Measurements from ENCODE around the gene KIRREL1.

The KIRREL1 gene

DNA sequence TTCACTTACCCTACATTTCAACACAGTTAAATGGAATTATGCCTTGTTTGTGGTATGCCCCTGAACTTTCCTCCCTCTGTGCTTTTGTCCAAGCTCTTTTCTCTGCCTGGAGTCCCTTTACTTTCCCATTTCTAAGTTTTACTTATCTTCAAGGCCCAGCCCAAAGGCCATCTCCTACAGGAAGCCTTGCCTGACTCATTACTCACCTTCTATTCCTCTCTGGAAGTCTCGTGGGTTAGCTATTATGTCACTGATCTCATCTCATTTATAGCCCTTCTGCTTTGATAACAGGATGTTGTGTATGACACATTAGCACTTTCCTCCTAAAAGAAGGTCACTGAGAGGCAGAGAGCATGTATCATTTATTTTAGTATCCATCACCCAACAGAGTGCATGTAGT lies 108.5 kb downstream of the KIRREL1 start:
- TF ChIP-seq ZNF70 (CRISPR knock-in tag; IDR thresholded peaks at IDR 0.05): no peak
- TF ChIP-seq, protein P1, sequence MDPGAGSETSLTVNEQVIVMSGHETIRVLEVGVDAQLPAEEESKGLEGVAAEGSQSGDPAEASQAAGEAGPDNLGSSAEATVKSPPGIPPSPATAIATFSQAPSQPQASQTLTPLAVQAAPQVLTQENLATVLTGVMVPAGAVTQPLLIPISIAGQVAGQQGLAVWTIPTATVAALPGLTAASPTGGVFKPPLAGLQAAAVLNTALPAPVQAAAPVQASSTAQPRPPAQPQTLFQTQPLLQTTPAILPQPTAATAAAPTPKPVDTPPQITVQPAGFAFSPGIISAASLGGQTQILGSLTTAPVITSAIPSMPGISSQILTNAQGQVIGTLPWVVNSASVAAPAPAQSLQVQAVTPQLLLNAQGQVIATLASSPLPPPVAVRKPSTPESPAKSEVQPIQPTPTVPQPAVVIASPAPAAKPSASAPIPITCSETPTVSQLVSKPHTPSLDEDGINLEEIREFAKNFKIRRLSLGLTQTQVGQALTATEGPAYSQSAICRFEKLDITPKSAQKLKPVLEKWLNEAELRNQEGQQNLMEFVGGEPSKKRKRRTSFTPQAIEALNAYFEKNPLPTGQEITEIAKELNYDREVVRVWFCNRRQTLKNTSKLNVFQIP (CRISPR knock-in tag; IDR thresholded peaks at IDR 0.05; ENCODE audit: borderline replicate concordance, low read depth): no peak
- TF ChIP-seq ARNTL (CRISPR knock-in tag; IDR thresholded peaks at IDR 0.05; ENCODE audit: borderline replicate concordance, low read depth): no peak
- TF ChIP-seq CSDC2 (CRISPR knock-in tag; IDR thresholded peaks at IDR 0.05): no peak
- no peak for TF ChIP-seq TOX (CRISPR knock-in tag; IDR thresholded peaks at IDR 0.05; ENCODE audit: borderline replicate concordance)
- no peak for TF ChIP-seq TCF4 (CRISPR knock-in tag; IDR thresholded peaks at IDR 0.05; ENCODE audit: borderline replicate concordance)
- no peak for TF ChIP-seq RARB (CRISPR knock-in tag; IDR thresholded peaks at IDR 0.05)
- TF ChIP-seq ZNF8 (CRISPR knock-in tag; IDR thresholded peaks at IDR 0.05): no peak
- TF ChIP-seq ZNF565 (CRISPR knock-in tag; conservative IDR thresholded peaks at IDR 0.05; ENCODE audit: low read depth): no peak
- TF ChIP-seq BACH2 (CRISPR knock-in tag; IDR thresholded peaks at IDR 0.05; ENCODE audit: borderline replicate concordance): no peak
- no peak for TF ChIP-seq PPARA (CRISPR knock-in tag; IDR thresholded peaks at IDR 0.05; ENCODE audit: borderline replicate concordance)
- TF ChIP-seq ZFP30 (CRISPR knock-in tag; IDR thresholded peaks at IDR 0.05): no peak
- TF ChIP-seq GLIS3 (CRISPR knock-in tag; IDR thresholded peaks at IDR 0.05): no peak
- no peak for TF ChIP-seq ZC3H10 (CRISPR knock-in tag; IDR thresholded peaks at IDR 0.05)
- no peak for TF ChIP-seq OSR1 (CRISPR knock-in tag; IDR thresholded peaks at IDR 0.05)
- no peak for TF ChIP-seq SNAI2 (CRISPR knock-in tag; IDR thresholded peaks at IDR 0.05)
- ATAC-seq: peak; percentile 52

DNA sequence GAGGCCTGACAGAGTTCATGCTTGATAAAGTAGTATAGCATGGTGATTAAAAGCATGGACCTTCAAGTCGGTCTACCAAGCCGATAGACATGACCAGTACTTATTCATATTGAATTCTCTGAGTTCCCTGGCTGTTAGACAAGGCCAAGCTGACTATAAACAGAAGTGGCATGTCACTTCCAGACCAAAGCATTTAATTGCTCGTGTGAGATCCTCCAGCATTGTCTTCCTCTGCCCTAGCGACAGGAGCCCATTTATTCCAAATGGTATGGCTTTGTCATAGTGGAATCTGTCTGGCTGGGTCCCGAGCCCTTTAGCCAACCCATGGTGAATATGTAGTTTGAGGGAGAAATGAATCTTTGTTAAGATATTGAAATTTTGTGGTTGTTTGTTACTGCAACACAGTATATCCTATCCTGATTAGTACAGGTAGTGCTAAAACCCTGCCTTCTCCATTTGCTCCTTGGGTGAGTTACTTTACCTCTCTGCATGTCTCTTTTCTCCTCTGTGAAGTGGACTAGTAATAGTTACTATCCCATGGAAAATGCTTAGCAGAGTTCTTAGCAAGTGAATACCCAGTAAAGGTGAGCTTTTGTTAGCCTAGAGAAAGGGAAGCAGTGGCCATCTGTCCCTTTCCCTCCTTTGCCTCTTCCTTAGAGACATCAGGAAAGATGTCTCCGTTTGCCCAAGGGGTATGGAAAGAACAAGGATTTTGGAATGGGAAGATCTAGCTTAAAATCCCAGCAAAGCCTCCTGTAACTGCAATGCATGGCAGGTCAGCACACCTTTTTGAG lies 109.6 kb downstream of the KIRREL1 start:
- TF ChIP-seq ZNF565 (CRISPR knock-in tag; conservative IDR thresholded peaks at IDR 0.05; ENCODE audit: low read depth) (no peak), ZFP30 (CRISPR knock-in tag; IDR thresholded peaks at IDR 0.05) (no peak), OSR1 (CRISPR knock-in tag; IDR thresholded peaks at IDR 0.05) (no peak), PPARA (CRISPR knock-in tag; IDR thresholded peaks at IDR 0.05; ENCODE audit: borderline replicate concordance) (no peak)
- TF ChIP-seq, protein P1 (CRISPR knock-in tag; IDR thresholded peaks at IDR 0.05; ENCODE audit: borderline replicate concordance, low read depth): no peak
- TF ChIP-seq, protein P2, sequence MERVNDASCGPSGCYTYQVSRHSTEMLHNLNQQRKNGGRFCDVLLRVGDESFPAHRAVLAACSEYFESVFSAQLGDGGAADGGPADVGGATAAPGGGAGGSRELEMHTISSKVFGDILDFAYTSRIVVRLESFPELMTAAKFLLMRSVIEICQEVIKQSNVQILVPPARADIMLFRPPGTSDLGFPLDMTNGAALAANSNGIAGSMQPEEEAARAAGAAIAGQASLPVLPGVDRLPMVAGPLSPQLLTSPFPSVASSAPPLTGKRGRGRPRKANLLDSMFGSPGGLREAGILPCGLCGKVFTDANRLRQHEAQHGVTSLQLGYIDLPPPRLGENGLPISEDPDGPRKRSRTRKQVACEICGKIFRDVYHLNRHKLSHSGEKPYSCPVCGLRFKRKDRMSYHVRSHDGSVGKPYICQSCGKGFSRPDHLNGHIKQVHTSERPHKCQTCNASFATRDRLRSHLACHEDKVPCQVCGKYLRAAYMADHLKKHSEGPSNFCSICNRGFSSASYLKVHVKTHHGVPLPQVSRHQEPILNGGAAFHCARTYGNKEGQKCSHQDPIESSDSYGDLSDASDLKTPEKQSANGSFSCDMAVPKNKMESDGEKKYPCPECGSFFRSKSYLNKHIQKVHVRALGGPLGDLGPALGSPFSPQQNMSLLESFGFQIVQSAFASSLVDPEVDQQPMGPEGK (CRISPR knock-in tag; IDR thresholded peaks at IDR 0.05; ENCODE audit: borderline replicate concordance): no peak
- ATAC-seq: no peak

DNA sequence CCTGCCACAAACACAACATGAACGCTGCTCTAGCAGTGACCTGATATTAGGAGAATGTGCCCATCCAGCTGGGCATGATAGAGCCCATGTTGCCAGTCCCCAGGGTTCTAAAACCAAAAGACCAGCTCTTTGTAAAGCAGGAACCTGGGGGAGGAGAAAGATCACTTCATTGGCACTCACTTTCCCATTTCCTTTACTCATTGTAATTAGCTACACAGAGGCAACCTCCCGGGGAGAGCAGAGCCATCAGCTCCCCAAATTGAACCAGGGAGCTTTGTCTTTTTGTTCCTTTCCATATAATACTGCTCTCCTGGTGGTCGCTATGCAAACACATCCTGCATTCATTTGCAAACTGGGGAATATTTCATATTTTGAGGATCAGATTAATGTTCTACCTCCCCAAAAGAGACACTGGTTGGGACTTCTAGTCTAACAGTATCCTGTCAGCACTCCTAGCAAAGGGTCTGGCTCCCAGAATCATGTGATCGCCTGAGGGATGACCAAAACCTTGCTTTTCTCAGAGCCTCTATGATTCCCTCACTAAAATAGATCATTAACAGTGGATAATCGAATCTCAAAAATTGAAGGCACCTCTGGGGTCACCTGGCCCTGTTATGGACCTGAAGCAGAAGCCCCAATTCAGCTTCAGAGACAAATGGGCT lies 110.5 kb downstream of the KIRREL1 start:
- ATAC-seq: no peak
- TF ChIP-seq, protein P3, sequence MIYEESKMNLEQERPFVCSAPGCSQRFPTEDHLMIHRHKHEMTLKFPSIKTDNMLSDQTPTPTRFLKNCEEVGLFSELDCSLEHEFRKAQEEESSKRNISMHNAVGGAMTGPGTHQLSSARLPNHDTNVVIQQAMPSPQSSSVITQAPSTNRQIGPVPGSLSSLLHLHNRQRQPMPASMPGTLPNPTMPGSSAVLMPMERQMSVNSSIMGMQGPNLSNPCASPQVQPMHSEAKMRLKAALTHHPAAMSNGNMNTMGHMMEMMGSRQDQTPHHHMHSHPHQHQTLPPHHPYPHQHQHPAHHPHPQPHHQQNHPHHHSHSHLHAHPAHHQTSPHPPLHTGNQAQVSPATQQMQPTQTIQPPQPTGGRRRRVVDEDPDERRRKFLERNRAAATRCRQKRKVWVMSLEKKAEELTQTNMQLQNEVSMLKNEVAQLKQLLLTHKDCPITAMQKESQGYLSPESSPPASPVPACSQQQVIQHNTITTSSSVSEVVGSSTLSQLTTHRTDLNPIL (CRISPR knock-in tag; IDR thresholded peaks at IDR 0.05; ENCODE audit: low read depth): no peak
- TF ChIP-seq OSR1 (CRISPR knock-in tag; IDR thresholded peaks at IDR 0.05) (no peak), ARNTL (CRISPR knock-in tag; IDR thresholded peaks at IDR 0.05; ENCODE audit: borderline replicate concordance, low read depth) (no peak), ESRRG (CRISPR knock-in tag; IDR thresholded peaks at IDR 0.05) (no peak), RARB (CRISPR knock-in tag; IDR thresholded peaks at IDR 0.05) (no peak), SNAI2 (CRISPR knock-in tag; IDR thresholded peaks at IDR 0.05) (no peak), TCF4 (CRISPR knock-in tag; IDR thresholded peaks at IDR 0.05; ENCODE audit: borderline replicate concordance) (no peak), ZFP30 (CRISPR knock-in tag; IDR thresholded peaks at IDR 0.05) (no peak), BACH2 (CRISPR knock-in tag; IDR thresholded peaks at IDR 0.05; ENCODE audit: borderline replicate concordance) (no peak), GLIS3 (CRISPR knock-in tag; IDR thresholded peaks at IDR 0.05) (no peak), ISL1 (CRISPR knock-in tag; IDR thresholded peaks at IDR 0.05) (no peak), ZNF70 (CRISPR knock-in tag; IDR thresholded peaks at IDR 0.05) (no peak)
- TF ChIP-seq, protein P1 (CRISPR knock-in tag; IDR thresholded peaks at IDR 0.05; ENCODE audit: borderline replicate concordance, low read depth): no peak
- TF ChIP-seq, protein P4, sequence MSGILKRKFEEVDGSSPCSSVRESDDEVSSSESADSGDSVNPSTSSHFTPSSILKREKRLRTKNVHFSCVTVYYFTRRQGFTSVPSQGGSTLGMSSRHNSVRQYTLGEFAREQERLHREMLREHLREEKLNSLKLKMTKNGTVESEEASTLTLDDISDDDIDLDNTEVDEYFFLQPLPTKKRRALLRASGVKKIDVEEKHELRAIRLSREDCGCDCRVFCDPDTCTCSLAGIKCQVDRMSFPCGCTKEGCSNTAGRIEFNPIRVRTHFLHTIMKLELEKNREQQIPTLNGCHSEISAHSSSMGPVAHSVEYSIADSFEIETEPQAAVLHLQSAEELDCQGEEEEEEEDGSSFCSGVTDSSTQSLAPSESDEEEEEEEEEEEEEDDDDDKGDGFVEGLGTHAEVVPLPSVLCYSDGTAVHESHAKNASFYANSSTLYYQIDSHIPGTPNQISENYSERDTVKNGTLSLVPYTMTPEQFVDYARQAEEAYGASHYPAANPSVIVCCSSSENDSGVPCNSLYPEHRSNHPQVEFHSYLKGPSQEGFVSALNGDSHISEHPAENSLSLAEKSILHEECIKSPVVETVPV (CRISPR knock-in tag; IDR thresholded peaks at IDR 0.05): no peak
